K562 (cell line): ENCODE data around the gene MYLIP. TPM values are rescaled to one million over a fixed set of nuclear protein-coding genes. Genes with fewer than 3 reads are reported as not detected.
A peak's percentile ranks its signal among the peaks of the same experiment; 100 is the strongest.

ENCODE experiments used
- ATAC-seq: fragments of 200-7000 bp; cut with Tn5 transposase; 3 replicates; pipeline ENCODE4 v1.9.1; 2020; ENCODE audit warnings: moderate library complexity
- BruUV-seq: library from RNA; stranded (reverse); fragments of 400-500 nt; replicated peaks from 2 replicates; lab custom pipeline; 2021; lab: Mats Ljungman, UMichigan
- CTCF ChIA-PET: fragments of 300-600 bp; formaldehyde crosslinking; extraction: SDS; loops from one replicate; lab custom pipeline; 2021; ENCODE audit warnings: low intra/inter-chr PET ratio; lab: Yijun Ruan, JAX
- POLR2A ChIA-PET: fragments of 300-600, 350-650 bp; sonication (Branson Sonifier 250); formaldehyde crosslinking; extraction: SDS; loops from one replicate; lab custom pipeline; 2021; ENCODE audit warnings: antibody characterized with exemption, inconsistent platforms; lab: Yijun Ruan, JAX
- DNase-seq, 4 experiments: peaks; one replicate each; pipeline versions ENCODE4 v3.0.0 to v3.0.0-alpha.2; 2011 to 2018; ENCODE audit warnings: low spot score in 3 of 4, mixed read lengths in 3 of 4; ENCODE audit errors: extremely low read depth in 1 of 4
- FAIRE-seq: peaks from 2 replicates; lab custom pipeline; 2011; peaks lifted over from hg19 to GRCh38; lab: Jason Lieb, UNC
- H2AFZ ChIP-seq: 2 replicates; pipeline ENCODE4 v1.6.0; 2011; ENCODE audit warnings: low read depth, low read length, control low read depth, inconsistent platforms
- H3K27ac ChIP-seq: fragments of 200-600 bp; 3 replicates; pipeline ENCODE4 v1.8.0; 2011; ENCODE audit warnings: low read depth, mild to moderate bottlenecking, control low read depth, inconsistent platforms, low read length, moderate library complexity, mixed read lengths; ENCODE audit errors: extremely low read depth
- H3K27me3 ChIP-seq, 2 experiments: fragments of 300-600 bp in 1 of 2; 2 replicates in 1 of 2; 3 replicates in 1 of 2; pipeline versions ENCODE4 v1.6.0 to v1.8.0; 2011; ENCODE audit warnings: inconsistent platforms in 2 of 2, low read length in 2 of 2, mild to moderate bottlenecking in 1 of 2, mixed read lengths in 1 of 2, moderate library complexity in 1 of 2; ENCODE audit not compliant: control insufficient read depth in 2 of 2, insufficient read depth in 2 of 2
- H3K36me3 ChIP-seq: fragments of 300-600 bp; 3 replicates; pipeline ENCODE4 v1.8.0; 2011; ENCODE audit warnings: mild to moderate bottlenecking, low read length, inconsistent platforms; ENCODE audit not compliant: control insufficient read depth, insufficient read depth
- H3K4me1 ChIP-seq, 2 experiments: fragments of 200-600 bp in 1 of 2; replicated peaks in 1 of 2; 2 replicates in 1 of 2; 3 replicates in 1 of 2; pipeline versions ENCODE4 v1.5.1 to v1.8.0; 2011; ENCODE audit warnings: inconsistent platforms in 2 of 2, low read length in 2 of 2, mild to moderate bottlenecking in 1 of 2, mixed read lengths in 1 of 2, moderate library complexity in 1 of 2; ENCODE audit not compliant: control insufficient read depth in 2 of 2, insufficient read depth in 2 of 2
- H3K4me2 ChIP-seq: 2 replicates; pipeline ENCODE4 v1.6.1; 2011; ENCODE audit warnings: low read length, control low read depth, inconsistent platforms, mixed read lengths; ENCODE audit not compliant: insufficient read depth
- H3K4me3 ChIP-seq: fragments of 200-600 bp; sonication (generic), shearing (Covaris generic); 2 replicates; pipeline ENCODE4 v1.5.1; 2016; ENCODE audit warnings: control low read depth, inconsistent platforms
- H3K79me2 ChIP-seq: fragments of 200-600 bp; 3 replicates; pipeline ENCODE4 v1.8.0; 2011; ENCODE audit warnings: low read length, inconsistent platforms; ENCODE audit not compliant: control insufficient read depth, insufficient read depth
- H3K9ac ChIP-seq, 2 experiments: 2 replicates each; pipeline versions ENCODE4 v1.6.0 to v1.6.1; 2011; ENCODE audit warnings: low read depth in 2 of 2, low read length in 2 of 2, control low read depth in 1 of 2, inconsistent platforms in 1 of 2, mild to moderate bottlenecking in 1 of 2, mixed read lengths in 1 of 2; ENCODE audit not compliant: insufficient read depth in 1 of 2
- H3K9me1 ChIP-seq: one replicate; pipeline ENCODE4 v1.6.0; 2011; ENCODE audit warnings: inconsistent platforms, mild to moderate bottlenecking, low read length, moderate library complexity; ENCODE audit not compliant: control insufficient read depth, insufficient read depth
- H3K9me3 ChIP-seq: replicated peaks from 2 replicates; pipeline ENCODE4 v1.5.1; 2011; ENCODE audit warnings: low read depth, low read length, inconsistent platforms; ENCODE audit not compliant: control insufficient read depth, insufficient read depth
- H4K20me1 ChIP-seq: replicated peaks from 2 replicates; pipeline ENCODE4 v1.6.1; 2011; ENCODE audit warnings: low read length, inconsistent platforms, mixed read lengths; ENCODE audit not compliant: control insufficient read depth, insufficient read depth
- ASH1L ChIP-seq: fragments of 450-650 bp; IDR thresholded peaks from 2 replicates; pipeline ENCODE4 v1.6.1; 2018; ENCODE audit warnings: borderline replicate concordance, mild to moderate bottlenecking, low read depth; ENCODE audit not compliant: partially characterized antibody
- BCL6 ChIP-seq: fragments of 250-450 bp; sonication (Bioruptor Pico); IDR thresholded peaks from 2 replicates; pipeline ENCODE4 v1.4.0; 2020
- MEF2A ChIP-seq: IDR thresholded peaks from 2 replicates; pipeline ENCODE4 v1.6.1; 2011; ENCODE audit warnings: low read depth, mild to moderate bottlenecking, low read length, moderate library complexity; ENCODE audit not compliant: control insufficient read depth
- MEF2D ChIP-seq: conservative IDR thresholded peaks from 2 replicates; pipeline ENCODE4 v1.6.1; 2016; ENCODE audit warnings: low read depth, missing genetic modification characterization, missing compliant biosample characterization
- TEAD2 ChIP-seq: fragments of 450-650 bp; IDR thresholded peaks from 2 replicates; pipeline ENCODE4 v1.6.1; 2016; ENCODE audit warnings: missing genetic modification characterization, control low read depth, missing compliant biosample characterization
- YY1 ChIP-seq, 3 experiments: IDR thresholded peaks; 2 replicates each; pipeline ENCODE4 v1.6.1; 2011; ENCODE audit warnings: low read length in 2 of 3, mild to moderate bottlenecking in 2 of 3, moderate library complexity in 2 of 3, borderline replicate concordance in 1 of 3, control low read depth in 1 of 3, low read depth in 1 of 3; ENCODE audit not compliant: insufficient read depth in 3 of 3, insufficient replicate concordance in 2 of 3, control insufficient read depth in 1 of 3, insufficient read length in 1 of 3; ENCODE audit errors: extremely low read depth in 1 of 3
- ZFPM2 ChIP-seq: fragments of 250-450 bp; sonication (Bioruptor Pico); IDR thresholded peaks from 2 replicates; pipeline ENCODE4 v1.5.1; 2022; ENCODE audit warnings: mild to moderate bottlenecking
- WGBS: fragments of 100-300 bp; shearing (Covaris generic); methylation state at CpG from one replicate; pipeline ENCODE4 v1.1.6; 2016; ENCODE audit warnings: low coverage, mixed read lengths; ENCODE audit not compliant: insufficient coverage; ENCODE audit errors: missing lambda C conversion rate; 5-methylcytosine and 5-hydroxymethylcytosine counted together
- in situ Hi-C: fragments of 300-500 bp; cut with MboI; formaldehyde crosslinking; loops from 4 replicates; pipeline ENCODE4 v1.15.0; 2018; ENCODE audit warnings: inconsistent platforms, mixed read lengths
- intact Hi-C: fragments of 100-400 bp; cut with micrococcal nuclease; formaldehyde crosslinking; loops from 2 replicates; pipeline ENCODE4 v1.14.2; 2022
- polyA plus RNA-seq, 8 experiments: library from polyadenylated mRNA; depleted of rRNA in 4 of 8; stranded (reverse) in 5 of 8; unstranded in 3 of 8; fragments of >200 nt; fragmentation: Nextera tagmentation in 2 of 8; fragmentation: Illumina TruSeq in 1 of 8; extraction: Ambion mirVana in 2 of 8; extraction: Trizol in 1 of 8; gene quantifications; 2 replicates each; pipeline versions ENCODE4 v1.2.1 to v1.2.3, GENCODE V29; 2011 to 2014; ENCODE audit warnings: inconsistent platforms in 1 of 8, missing spikeins in 1 of 8
- total RNA-seq, 7 experiments: library from RNA; depleted of rRNA in 6 of 7; stranded (reverse); fragments of >200 nt in 6 of 7; fragmentation: Illumina TruSeq in 2 of 7; extraction: Trizol in 2 of 7; gene quantifications; 2 replicates each; pipeline versions ENCODE4 v1.2.1 to v1.2.3, GENCODE V29; 2011 to 2021; ENCODE audit warnings: low replicate concordance in 1 of 7
- TF ChIP-seq, protein P1 (sequence below): fragments of 450-650 bp; formaldehyde crosslinking; IDR thresholded peaks from 2 replicates; pipeline ENCODE4 v1.4.0; 2022; ENCODE audit warnings: missing genetic modification characterization

Gene MYLIP
- total and polyA plus RNA-seq, 9 of the 15 experiments (the other 6 are each of a cell fraction or from before 2014, with no cell fraction given) = 10.8 to 43.5 (median 31.5) TPM

- no peak overlapping the region for H3K27ac ChIP-seq
- peak overlapping the region in 1 of 2 experiments; percentile 18; a peak in 1 of 4 replicates for H3K9ac ChIP-seq
- FAIRE-seq = no peak
- in situ Hi-C loops (no loop called here), intact Hi-C loops (no loop called here)
- H3K4me2 ChIP-seq = no peak overlapping the region
- peak in 1 of 4 experiments; percentile 18 for DNase-seq
- 0 out of 2 replicates have a peak, but pooled peaks have one; percentile 25 for TF ChIP-seq MEF2D (tag)
- TF ChIP-seq, protein P1, sequence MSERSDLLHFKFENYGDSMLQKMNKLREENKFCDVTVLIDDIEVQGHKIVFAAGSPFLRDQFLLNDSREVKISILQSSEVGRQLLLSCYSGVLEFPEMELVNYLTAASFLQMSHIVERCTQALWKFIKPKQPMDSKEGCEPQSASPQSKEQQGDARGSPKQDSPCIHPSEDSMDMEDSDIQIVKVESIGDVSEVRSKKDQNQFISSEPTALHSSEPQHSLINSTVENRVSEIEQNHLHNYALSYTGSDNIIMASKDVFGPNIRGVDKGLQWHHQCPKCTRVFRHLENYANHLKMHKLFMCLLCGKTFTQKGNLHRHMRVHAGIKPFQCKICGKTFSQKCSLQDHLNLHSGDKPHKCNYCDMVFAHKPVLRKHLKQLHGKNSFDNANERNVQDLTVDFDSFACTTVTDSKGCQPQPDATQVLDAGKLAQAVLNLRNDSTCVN = no peak
- TF ChIP-seq MEF2A = peak; percentile 84; the same call in 1 of the 2 replicates
- TF ChIP-seq ZFPM2 (CRISPR knock-in tag) = no peak
- no peak for TF ChIP-seq BCL6 (CRISPR knock-in tag)
- no peak for TF ChIP-seq TEAD2 (tag)
- TF ChIP-seq YY1 (IDR thresholded peaks at IDR 0.05; ENCODE audit: borderline replicate concordance in 1 of 3, control insufficient read depth in 1 of 3, extremely low read depth in 1 of 3, insufficient read depth in 3 of 3, insufficient read length in 1 of 3, insufficient replicate concordance in 2 of 3, low read depth in 1 of 3, low read length in 2 of 3) = peak in 1 of 3 experiments; percentile 37
- TF ChIP-seq ASH1L = no peak
- no peaks in the 10 kb centered on the region for H3K9me1 ChIP-seq
- no peaks in the 10 kb centered on the region for H3K27me3 ChIP-seq
- peaks cover 14 to 28% of the 10 kb centered on the region in 2 experiments for H3K4me1 ChIP-seq
- ATAC-seq = no peak
- CTCF ChIA-PET = no interaction called here
- H2AFZ ChIP-seq = peak overlapping the region; percentile 5
- H3K4me3 ChIP-seq = no peak overlapping the region
- BruUV-seq = no TSS peak
- POLR2A ChIA-PET = interaction anchor here (0.8 to 1.2 kb wide), 2 partner anchors 18 to 20 kb away, joined by 4 read pairs; no protein-coding TSS in a partner anchor
- H3K9me3 ChIP-seq = 0 out of 2 replicates have a peak, but pooled peaks cover 3% of the 10 kb centered on the region
- no peaks in the 10 kb centered on the region for H3K36me3 ChIP-seq
- WGBS = 57% methylated on average over 12 of the region's 12 CpGs
- H3K79me2 ChIP-seq = no peaks in the 10 kb centered on the region
- H4K20me1 ChIP-seq = no peaks in the 10 kb centered on the region
Observed at GRCh38 chr6:16104624-16105433, 24.1 kb upstream of the MYLIP start.
